SIG-M5 (cell line): ENCODE measurements around the gene NRCAM.
"Not testable (repeated sequence)": the region's sequence is repeated elsewhere in the genome, so short reads cannot be mapped to it uniquely, and the experiment has no call there.

ENCODE experiments used
- DNase-seq: peaks from one replicate; lab custom pipeline; 2025; lab: John Stamatoyannopoulos, UW

The NRCAM gene

DNA sequence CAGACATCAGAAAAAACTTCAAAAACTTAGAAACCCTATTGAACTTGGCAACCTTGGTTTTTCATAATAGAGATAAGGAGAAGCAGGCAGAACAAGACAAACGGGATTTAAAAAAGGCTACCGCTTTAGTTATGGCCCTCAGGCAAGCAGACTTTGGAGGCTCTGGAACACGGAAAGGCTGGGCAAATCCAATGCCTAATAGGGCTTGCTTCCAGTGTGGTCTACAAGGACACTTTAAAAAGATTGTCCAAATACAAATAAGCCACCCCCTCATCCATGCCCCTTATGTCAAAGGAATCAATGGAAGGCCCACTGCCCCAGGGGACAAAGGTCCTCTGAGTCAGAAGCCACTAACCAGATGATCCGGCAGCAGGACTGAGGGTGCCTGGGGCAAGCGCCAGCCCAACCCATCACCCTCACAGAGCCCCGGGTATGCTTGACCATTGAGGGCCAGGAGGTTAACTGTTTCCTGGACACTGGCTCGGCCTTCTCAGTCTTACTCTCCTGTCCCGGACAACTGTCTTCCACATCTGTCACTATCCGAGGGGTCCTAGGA lies 115.3 kb downstream of the NRCAM start:
- DNase-seq, result no peak

DNA sequence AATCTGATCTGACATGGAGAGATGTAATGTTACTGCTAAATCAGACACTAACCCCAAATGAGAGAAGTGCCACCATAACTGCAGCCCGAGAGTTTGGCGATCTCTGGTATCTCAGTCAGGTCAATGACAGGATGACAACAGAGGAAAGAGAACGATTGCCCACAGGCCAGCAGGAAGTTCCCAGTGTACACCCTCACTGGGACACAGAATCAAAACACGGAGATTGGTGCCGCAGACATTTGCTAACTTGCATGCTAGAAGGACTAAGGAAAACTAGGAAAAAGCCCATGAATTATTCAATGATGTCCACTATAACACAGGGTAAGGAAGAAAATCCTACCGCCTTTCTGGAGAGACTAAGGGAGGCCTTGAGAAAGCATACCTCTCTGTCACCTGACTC lies 115.8 kb downstream of the NRCAM start:
- DNase-seq, result not testable (repeated sequence)

DNA sequence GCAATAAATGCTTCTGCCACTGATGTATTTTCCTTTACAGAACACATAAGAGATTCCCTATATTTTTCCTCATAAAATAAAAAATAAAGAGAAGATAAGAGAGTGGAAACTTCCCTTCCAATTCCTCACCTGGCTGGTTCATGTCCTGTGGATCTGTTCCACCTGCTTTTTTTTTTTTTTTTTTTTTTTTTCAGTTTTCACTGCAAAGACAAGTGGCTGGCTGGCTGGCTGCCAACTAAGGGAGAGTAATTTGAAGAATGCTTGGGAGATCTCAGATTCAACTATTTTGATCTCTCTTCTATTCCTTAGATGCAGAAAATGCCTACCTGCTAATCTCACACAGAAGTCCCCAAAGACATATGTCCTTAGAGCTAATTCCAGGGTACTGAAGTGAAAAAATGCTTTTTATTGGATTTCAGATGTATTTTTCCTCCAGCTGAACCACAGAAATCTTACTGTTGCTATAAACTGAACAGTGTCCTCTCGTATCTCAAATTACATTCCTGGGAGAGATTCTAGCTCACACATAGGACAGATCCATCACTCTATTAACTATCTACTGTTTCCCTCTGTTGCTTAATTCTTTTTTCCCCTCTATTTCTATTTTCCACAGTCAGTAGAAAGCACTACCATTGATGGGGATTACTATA lies 120.8 kb downstream of the NRCAM start:
- no peak for DNase-seq

DNA sequence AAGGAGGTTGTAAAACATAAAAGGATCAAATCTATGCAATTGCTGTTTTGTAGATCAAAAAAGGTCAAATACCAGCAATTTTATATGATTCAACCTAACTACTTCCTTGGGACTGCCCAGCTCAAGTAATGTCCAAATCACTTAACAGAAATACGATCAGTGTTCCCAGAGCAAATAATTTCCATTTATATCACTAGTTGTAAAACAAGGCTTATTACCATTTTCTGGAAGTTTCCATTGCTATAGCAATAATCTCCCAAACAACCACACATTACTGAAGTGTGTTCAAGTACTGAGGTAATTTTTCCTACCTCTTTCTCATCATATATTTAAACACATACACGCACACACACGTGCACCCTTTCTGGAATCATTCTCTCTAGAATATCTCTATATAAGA lies 123.3 kb downstream of the NRCAM start:
- DNase-seq, result no peak

DNA sequence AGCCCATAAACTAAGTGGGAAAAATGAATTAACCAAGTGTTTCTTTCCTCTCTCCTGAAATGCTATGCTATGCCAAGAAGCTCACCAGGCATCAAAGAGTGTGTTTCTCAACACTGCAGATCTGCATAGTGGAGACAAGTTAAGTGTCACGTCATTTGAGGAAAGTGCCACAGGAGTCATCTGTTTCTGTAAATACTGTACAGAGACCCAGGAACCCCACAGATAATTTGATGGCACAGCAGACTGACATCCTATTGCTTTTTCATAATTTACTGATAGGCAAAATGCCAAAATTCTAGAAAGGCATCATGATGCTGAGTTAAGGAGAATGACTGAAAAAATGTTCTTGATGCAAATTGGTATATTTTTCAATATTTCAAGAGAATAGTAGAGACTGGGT lies 124.3 kb downstream of the NRCAM start:
- DNase-seq, result no peak

DNA sequence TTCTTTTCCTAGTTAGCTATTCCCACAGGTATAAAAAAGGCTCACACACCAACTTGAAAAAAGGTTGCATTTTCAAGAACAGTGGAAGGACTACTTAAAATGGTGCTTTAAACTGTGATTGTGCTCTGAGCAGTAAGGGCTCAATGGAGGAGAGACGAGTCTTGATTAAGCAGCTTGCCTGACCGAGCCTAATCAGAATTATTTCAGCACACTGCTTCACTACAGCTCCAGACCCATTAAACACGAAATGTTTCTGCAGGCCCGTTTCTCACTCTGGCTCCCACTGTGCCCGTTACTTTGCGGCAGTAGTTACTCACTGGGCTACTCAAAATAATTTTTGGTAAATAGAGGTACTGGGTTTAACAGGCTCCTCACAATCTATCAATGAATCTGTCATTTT lies 126.0 kb downstream of the NRCAM start:
- no peak for DNase-seq

DNA sequence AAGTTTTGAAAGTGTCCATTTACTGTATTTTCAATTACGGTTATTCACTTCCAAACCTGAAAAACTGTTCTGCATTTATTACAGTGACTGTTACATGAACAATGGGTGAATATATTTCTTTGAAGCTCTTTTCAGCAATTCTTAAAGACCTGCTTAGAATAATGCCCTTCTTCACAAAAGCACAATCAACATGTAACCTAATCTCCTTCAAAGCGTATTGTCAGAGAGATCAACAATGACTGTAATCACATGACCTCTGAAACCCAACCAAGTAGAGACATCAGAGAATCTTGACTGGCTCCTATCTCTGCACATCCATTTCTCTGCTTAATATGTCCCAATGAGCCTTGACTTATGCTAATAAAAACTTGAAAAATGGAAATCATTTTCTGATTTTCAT lies 126.7 kb downstream of the NRCAM start:
- no peak for DNase-seq

DNA sequence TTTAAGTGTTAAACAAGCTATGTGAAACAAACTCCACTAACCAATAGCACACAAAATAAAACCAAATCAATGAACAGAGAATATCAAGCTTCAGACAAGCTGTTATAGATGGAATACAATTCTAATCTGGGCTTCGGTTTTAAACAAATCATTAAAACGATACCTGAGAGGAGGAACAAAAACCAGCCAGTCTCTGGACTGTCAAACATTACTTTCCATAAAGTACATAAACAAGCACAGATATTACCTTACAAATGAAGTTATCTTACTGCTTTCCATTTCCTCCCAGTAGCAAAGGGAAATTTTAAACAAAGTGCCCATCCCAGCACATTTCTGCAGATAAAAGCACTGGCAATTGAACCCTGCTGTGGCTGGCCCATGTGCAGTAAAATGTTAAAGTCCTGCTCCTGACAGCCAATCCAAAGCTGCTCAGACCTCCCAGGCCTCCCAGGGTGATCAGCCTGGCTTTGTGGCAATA lies 128.0 kb downstream of the NRCAM start:
- DNase-seq, result no peak

DNA sequence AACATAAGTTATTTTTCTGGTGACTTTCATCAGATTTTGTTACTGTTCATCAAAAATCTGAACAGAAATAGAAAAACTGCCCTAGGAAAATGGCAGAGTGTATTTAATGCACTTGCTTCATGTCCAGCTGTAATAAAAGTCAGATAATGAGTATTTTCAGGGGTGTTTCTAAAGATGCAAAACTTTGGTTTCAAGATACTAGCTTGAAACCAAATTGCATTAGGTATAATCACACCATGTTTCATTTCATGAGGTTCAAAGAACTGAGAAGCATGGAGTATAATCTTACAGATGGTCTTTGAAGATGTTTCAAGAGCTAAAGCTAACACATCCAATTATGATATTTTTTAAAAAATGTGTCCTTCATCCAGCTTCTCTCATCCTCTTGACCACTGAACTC lies 128.9 kb downstream of the NRCAM start:
- DNase-seq, result no peak

DNA sequence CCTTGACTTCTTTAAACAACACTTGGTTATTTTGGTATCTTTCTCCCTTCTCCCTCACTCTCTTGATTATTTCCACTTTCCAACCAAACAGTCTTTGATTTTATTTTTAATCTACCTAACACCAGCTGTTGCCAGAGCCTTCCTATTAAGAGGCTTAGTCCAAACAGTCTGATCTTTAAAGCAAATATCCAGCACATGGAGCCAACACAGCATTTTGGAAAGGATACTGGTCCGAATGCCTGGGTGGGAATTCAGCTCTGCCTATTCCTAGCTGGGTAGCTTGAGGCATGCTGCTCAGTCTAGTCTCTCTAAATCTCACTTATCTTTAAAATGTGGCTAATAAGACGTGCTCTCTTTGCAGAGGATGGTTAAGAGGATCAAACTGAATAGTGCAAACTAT lies 129.3 kb downstream of the NRCAM start:
- DNase-seq, result no peak

DNA sequence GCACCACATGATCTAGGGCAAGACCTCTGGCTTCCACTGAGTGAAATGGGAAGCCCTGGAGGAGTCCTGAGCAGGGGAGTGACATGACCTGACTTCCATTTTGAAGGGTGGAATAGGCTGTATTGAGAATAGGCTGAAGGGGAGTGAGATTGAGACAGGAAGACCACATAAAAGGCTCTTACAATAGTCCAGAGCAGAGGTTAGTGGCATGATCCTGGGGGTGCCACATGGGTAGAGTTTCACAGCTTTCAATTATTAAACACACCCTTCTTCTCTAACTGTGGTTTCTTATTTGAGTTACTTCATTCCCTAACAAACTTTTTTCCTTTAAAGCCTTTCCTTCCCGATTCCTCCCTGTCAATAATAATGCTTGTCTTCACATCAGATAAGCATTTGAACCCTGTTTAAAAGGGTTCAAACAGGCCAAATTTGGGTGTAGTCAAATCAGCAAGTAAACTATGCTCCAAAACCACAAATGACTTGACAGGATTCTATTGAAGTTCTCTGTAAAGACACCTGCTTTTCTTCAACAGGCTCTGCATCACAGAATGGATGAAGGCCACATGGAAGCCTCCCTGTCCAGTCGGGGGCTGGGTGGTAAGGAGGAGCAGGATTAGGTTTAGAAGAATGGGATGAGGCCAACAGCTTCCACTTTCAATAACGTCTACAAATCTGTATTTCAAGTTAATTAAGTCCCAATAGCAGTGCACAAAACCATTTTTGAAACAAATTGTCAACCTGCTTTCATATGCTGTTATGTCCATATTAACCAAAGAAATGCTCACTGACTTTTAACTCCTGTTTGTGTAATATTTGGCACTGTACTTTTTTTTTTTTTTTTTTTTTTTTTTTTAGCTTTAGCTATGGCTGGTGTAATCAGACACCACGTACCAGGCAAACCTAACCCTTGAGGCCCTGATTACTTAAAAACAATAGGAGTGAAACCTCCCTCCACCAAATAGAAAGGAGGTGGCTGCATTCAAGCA lies 131.9 kb downstream of the NRCAM start:
- no peak for DNase-seq

DNA sequence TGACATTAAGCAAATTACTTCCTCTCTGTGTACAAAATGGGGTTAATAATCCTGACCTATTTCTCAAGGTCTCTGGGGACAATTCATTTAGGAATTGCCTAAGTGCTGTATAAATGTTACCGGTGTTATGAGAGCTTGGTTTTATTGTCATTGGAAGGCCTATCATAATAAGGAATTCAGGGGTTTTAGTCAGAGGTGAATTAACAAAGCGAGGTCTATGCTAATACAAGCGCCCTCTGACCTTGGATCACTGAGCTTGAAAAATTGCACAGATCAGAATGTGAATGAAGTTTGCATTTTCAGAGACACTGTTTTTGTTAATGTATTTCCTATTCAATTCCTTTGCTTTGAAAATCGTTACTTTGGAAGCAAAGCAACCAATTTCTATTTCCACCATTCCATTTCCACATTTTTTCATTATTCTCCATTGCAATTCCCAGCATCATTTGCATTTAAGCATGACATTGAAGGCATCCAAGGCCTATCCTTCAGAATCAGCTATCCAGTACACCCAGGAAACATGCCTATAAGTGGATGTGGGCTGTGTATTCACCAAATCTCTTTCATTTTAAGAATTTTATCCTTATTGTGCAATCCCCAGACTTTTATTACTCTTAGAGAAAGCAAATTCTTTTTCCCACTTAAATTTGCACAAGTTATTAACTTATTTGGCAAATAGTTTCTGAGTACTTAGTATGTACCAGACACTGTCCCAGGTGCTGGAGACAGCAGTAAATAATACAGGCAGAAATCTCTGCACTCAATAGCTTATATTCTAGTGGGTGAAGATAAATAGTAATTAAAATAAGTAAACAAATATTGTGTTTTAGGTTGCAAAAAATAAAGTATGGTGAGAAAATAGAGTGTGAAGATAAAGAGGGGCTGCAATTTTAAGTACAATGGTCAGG lies 133.1 kb downstream of the NRCAM start:
- no peak for DNase-seq

DNA sequence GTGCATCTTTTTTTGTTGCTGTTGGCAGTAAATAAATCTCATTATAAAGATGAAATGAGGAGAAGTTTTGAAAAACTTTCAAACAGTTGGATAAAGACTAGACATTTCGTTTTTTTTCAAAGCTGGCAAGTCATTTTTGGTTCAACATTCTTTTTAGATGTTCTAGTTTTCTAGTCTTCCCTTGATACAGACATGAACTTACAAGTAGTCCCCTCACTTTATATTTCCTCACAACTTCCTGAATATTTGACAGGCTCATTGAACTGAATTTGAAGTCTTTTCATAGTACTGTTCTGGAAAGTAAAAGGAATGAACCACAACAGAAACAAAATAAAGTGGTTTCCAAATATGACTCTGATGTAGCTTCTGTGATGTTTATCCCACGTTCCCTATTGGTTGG lies 134.2 kb downstream of the NRCAM start:
- no peak for DNase-seq

DNA sequence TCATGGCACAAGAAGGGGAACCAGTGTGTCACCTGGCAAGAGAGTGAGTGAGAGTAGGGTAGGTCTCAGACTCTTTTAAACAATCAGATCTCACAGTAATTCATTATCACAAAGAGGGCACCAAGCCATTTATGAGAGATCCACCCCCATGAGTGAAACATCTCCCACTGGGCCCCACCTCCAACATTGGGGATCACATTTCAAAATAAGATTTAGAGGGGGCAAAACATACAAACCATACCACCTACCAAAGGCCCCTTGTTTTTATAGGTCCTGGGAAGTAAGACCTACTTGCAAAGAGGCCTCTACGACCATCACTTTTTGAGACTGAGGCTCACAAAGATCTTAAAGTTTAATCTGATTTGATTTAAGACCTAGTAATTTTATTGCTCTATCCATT lies 134.9 kb downstream of the NRCAM start:
- DNase-seq, result no peak

DNA sequence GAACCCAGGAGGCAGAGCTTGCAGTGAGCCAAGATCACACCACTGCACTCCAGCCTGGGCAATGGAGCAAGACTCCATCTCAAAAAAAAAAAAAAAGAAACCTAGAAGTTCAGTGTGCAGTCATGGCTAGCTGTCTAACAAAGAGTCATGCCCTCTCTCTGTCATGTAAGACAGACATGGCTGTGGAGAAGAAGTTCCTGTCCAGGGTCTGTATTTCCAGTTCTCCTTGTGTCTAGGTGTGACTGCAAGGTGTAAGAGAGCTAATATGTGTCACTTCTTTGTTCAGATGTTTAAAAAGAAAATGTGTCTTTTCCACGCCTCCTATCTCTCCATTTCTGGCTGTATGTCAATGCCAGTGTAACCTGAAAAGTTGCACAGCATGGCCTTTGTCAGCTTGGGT lies 139.5 kb downstream of the NRCAM start:
- DNase-seq, result no peak

DNA sequence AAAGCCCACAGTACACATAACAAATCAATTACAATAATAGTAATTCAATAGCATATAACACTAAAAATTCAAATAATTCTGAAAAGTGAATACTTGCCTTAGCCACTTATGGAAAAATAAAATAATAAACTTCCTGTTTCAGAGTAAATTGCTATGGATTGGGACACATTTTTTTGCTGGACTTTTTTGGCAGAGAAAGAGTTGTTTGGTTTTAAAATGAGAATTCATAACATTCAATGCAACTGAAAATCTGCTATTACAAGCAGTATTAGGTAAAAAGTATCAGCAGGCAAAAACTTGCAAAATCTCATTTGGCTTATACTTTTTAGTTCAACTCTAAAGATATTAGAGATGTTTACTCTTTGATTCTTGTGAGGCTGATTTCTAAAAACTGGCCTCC lies 141.7 kb downstream of the NRCAM start:
- DNase-seq, result no peak

DNA sequence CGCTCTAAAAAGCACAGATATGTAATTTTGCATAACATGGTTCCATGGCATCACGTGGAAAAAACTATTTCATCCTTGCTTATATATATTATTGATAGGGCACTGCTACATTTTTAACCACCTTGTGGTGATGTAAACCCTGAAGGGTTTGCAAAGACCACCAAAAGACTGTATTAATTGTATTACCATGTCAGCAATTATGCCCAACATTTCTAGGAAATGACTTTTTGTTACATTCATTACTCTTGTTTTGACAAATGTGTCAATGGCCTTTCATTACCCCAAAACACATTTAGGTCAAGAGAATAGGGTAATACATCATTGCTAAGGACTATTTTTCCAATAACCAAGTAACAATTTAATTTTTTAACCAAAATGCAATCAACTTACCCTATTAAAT lies 142.2 kb downstream of the NRCAM start:
- DNase-seq, result no peak

DNA sequence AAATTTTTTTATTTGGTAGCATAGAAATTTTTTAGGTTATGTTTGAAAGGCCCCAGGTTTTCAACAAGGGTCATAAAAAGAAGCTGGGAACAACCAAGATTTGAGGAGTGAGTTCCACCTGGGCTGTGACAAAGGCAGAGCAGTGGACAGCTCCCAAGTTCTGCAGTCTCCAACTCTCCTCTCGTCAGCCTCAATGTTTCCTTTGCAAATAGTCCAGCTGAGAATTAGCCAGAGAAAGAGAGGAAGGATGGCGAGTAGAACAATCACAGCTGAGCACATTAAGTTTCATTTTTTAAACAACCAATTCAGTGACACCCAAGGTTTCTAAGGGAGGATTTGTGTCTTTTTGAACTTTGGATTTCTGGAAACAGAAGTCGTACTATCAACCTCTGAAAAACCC lies 143.2 kb downstream of the NRCAM start:
- DNase-seq, result no peak

DNA sequence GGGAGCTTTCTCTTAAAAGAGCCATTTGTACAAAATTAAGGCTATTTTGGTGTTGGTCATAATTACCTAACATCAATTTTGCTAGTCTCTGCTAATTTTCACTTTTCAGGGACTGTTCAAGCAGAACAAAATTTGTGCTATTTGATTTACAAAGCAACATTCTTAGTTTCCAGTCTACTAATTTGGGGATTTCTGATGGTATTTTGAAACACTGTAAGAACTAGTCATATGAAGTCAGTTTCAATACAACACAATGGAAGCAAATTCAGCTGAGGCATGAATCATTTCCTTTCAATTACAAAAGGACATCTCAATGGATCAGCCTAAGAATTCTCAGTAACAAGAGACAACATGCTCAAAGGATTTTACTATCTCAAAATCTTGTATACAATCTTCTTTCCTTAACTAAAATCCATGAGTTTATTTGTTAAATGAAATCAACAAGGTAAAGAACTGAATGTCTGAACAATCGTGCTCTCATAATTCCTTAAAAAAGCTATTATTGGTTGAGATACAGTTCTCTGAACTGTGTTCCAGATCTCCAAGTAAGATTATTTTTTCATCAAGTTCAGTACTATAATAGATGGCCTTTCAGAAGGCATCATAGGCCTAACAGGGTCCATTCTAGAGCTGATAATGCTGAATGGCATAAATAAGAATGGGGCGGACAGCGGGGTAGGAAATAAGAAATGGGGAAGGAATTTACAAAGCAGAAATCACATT lies 144.6 kb downstream of the NRCAM start:
- DNase-seq, result no peak

DNA sequence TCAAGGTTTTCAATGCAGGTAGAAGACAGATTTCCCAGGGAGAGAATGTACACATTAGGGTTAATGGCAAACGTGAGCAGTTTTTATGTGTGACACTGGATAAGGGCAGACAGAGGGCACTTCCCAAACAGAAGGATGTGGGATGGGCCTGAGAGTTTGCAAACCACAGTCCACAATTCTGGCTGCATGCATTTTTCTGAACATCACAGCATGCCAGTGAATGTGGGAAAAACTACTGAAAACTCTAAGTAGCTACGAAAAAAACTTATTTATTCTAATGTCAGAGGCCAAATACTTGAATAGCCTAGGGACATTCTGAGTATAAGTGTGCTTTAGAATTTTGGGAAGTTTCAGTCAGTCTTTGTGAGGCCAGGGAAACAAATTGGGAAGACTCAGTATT lies 145.9 kb downstream of the NRCAM start:
- DNase-seq, result no peak

DNA sequence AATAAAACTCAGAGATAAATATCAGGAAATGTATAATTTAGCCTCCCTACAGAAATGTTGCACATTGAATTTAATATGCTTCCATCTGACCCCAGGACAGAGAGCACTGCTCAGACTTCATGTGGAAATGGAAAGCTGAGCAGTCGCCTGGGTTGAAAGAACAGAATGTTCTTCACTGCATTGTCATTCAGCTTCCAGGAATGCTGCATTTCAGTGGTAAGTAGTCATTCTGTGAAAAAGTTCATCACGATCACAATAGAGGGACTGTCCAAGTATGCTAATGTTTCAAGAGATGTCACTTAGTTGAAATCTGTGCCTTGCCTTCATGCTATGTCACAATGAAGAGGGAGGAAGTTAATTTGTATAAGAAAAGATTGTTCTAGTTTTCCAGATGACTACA lies 147.3 kb downstream of the NRCAM start:
- no peak for DNase-seq
